ENCODE data around the gene CD300LF. TPM values are rescaled to one million over a fixed set of nuclear protein-coding genes. Genes with fewer than 3 reads are reported as not detected.

The CD300LF gene
- total RNA-seq, 3 donors from 2014 or later (not counting 1 experiment from before 2014, with no cell fraction given) = 1.9 to 10.6 (median 8.7) TPM

- H3K27ac Mint-ChIP-seq = no peak overlapping the region
- H3K36me3 Mint-ChIP-seq = no peaks in the 10 kb centered on the region
Observed at GRCh38 chr17:74702116-74702871, 10.4 kb downstream of the CD300LF start.

GRCh38 chr17:74699236-74699635 is 13.5 kb downstream of the CD300LF start:
- Histone ChIP-seq H3K36me3 (ENCODE audit: control insufficient read depth, insufficient read depth, low read length) (no peaks in the 10 kb centered on the region), H3K27me3 (ENCODE audit: control insufficient read depth, insufficient read depth, low read length) (no peaks in the 10 kb centered on the region), H3K4me3 (ENCODE audit: low read length) (no peak overlapping the region), H3K4me1 (ENCODE audit: control insufficient read depth, insufficient read depth, low read length) (peaks cover 3% of the 10 kb centered on the region), H3K27ac (ENCODE audit: low read length) (no peak overlapping the region), H3K9me3 (ENCODE audit: control insufficient read depth, insufficient read depth, low read length) (no peaks in the 10 kb centered on the region)
- Mint-ChIP-seq H3K27ac (no peak overlapping the region), H3K4me3 (no peak overlapping the region), H3K9me3 (no peaks in the 10 kb centered on the region), H3K36me3 (no peaks in the 10 kb centered on the region), H3K27me3 (ENCODE audit: low read depth in 2 of 2) (no peaks in the 10 kb centered on the region), H3K4me1 (no peaks in the 10 kb centered on the region)
- ATAC-seq (no peak), DNase-seq (no peak)
- no peak for TF ChIP-seq CTCF (IDR thresholded peaks at IDR 0.05)
- 83% methylated on average over 7 of the region's 9 CpGs for WGBS (ENCODE audit: insufficient coverage)
- intact Hi-C loops (cut with micrococcal nuclease) = no loop called here

More at GRCh38 chr17:74702116-74702871, 10.4 kb downstream of the CD300LF start:
- Histone ChIP-seq H3K36me3 (ENCODE audit: control insufficient read depth, insufficient read depth, low read length) (no peaks in the 10 kb centered on the region), H3K9me3 (ENCODE audit: control insufficient read depth, insufficient read depth, low read length) (no peaks in the 10 kb centered on the region), H3K27ac (ENCODE audit: low read length) (no peak overlapping the region), H3K4me3 (ENCODE audit: low read length) (no peak overlapping the region), H3K4me1 (ENCODE audit: control insufficient read depth, insufficient read depth, low read length) (peaks cover 3% of the 10 kb centered on the region), H3K27me3 (ENCODE audit: control insufficient read depth, insufficient read depth, low read length) (no peaks in the 10 kb centered on the region)
- no peaks in the 10 kb centered on the region for H3K4me1 Mint-ChIP-seq
- DNase-seq = no peak
- 84% methylated on average over 9 of the region's 9 CpGs for WGBS (ENCODE audit: insufficient coverage)
- H3K27me3 Mint-ChIP-seq (ENCODE audit: low read depth in 2 of 2) = no peaks in the 10 kb centered on the region
- no peak overlapping the region for H3K4me3 Mint-ChIP-seq
- intact Hi-C loops (cut with micrococcal nuclease) = no loop called here
- no peak for TF ChIP-seq CTCF (IDR thresholded peaks at IDR 0.05)
- H3K9me3 Mint-ChIP-seq = no peaks in the 10 kb centered on the region
- no peak for ATAC-seq

GRCh38 chr17:74698069-74698468 is 14.7 kb downstream of the CD300LF start:
- no peaks in the 10 kb centered on the region for H3K27me3 Mint-ChIP-seq (ENCODE audit: low read depth in 2 of 2)
- Histone ChIP-seq H3K9me3 (ENCODE audit: control insufficient read depth, insufficient read depth, low read length) (no peaks in the 10 kb centered on the region), H3K4me3 (ENCODE audit: low read length) (no peak overlapping the region), H3K4me1 (ENCODE audit: control insufficient read depth, insufficient read depth, low read length) (peaks cover 3% of the 10 kb centered on the region), H3K27me3 (ENCODE audit: control insufficient read depth, insufficient read depth, low read length) (no peaks in the 10 kb centered on the region), H3K27ac (ENCODE audit: low read length) (no peak overlapping the region), H3K36me3 (ENCODE audit: control insufficient read depth, insufficient read depth, low read length) (no peaks in the 10 kb centered on the region)
- H3K4me3 Mint-ChIP-seq = no peak overlapping the region
- H3K4me1 Mint-ChIP-seq = no peaks in the 10 kb centered on the region
- 84% methylated on average over 7 of the region's 7 CpGs for WGBS (ENCODE audit: insufficient coverage)
- no peaks in the 10 kb centered on the region for H3K9me3 Mint-ChIP-seq
- no peaks in the 10 kb centered on the region for H3K36me3 Mint-ChIP-seq
- TF ChIP-seq CTCF (IDR thresholded peaks at IDR 0.05) = no peak
- no peak overlapping the region for H3K27ac Mint-ChIP-seq
- ATAC-seq (no peak), DNase-seq (no peak)
- intact Hi-C loops (cut with micrococcal nuclease) = no loop called here

GRCh38 chr17:74697515-74697914 is 15.2 kb downstream of the CD300LF start:
- no peak overlapping the region for H3K27ac ChIP-seq (ENCODE audit: low read length)
- H3K27me3 Mint-ChIP-seq (ENCODE audit: low read depth in 2 of 2) = no peaks in the 10 kb centered on the region
- H3K9me3 ChIP-seq (ENCODE audit: control insufficient read depth, insufficient read depth, low read length) = no peaks in the 10 kb centered on the region
- intact Hi-C loops (cut with micrococcal nuclease) = no loop called here
- peaks cover 3% of the 10 kb centered on the region for H3K4me1 ChIP-seq (ENCODE audit: control insufficient read depth, insufficient read depth, low read length)
- DNase-seq (no peak), ATAC-seq (no peak)
- H3K36me3 Mint-ChIP-seq = no peaks in the 10 kb centered on the region
- H3K27me3 ChIP-seq (ENCODE audit: control insufficient read depth, insufficient read depth, low read length) = no peaks in the 10 kb centered on the region
- H3K36me3 ChIP-seq (ENCODE audit: control insufficient read depth, insufficient read depth, low read length) = no peaks in the 10 kb centered on the region
- no peak overlapping the region for H3K27ac Mint-ChIP-seq
- 75% methylated on average over 1 of the region's 2 CpGs for WGBS (ENCODE audit: insufficient coverage)
- no peak for TF ChIP-seq CTCF (IDR thresholded peaks at IDR 0.05)
- no peaks in the 10 kb centered on the region for H3K4me1 Mint-ChIP-seq
- no peaks in the 10 kb centered on the region for H3K9me3 Mint-ChIP-seq
- H3K4me3 Mint-ChIP-seq = no peak overlapping the region
- H3K4me3 ChIP-seq (ENCODE audit: low read length) = no peak overlapping the region
